HEK293T (cell line): Measurements from ENCODE around the gene GBP7.

Experiments used
- ARNT ChIP-seq: fragments of 450-650 bp; IDR thresholded peaks from 2 replicates; pipeline ENCODE4 v1.6.1; 2017; ENCODE audit warnings: mild to moderate bottlenecking
- BHLHE40 ChIP-seq: fragments of 450-650 bp; IDR thresholded peaks from 2 replicates; pipeline ENCODE4 v1.6.1; 2016; ENCODE audit warnings: mild to moderate bottlenecking, moderate library complexity, borderline replicate concordance
- FOXK2 ChIP-seq: fragments of 450-650 bp; IDR thresholded peaks from 2 replicates; pipeline ENCODE4 v1.6.1; 2016; ENCODE audit warnings: mild to moderate bottlenecking
- FOXM1 ChIP-seq: fragments of 450-650 bp; IDR thresholded peaks from 2 replicates; pipeline ENCODE4 v1.6.1; 2017; ENCODE audit warnings: mild to moderate bottlenecking, borderline replicate concordance
- HDGF ChIP-seq: fragments of 450-650 bp; IDR thresholded peaks from 2 replicates; pipeline ENCODE4 v1.6.1; 2017; ENCODE audit warnings: antibody characterized with exemption, borderline replicate concordance
- NFRKB ChIP-seq: fragments of 450-650 bp; IDR thresholded peaks from 2 replicates; pipeline ENCODE4 v1.6.1; 2016; ENCODE audit warnings: mild to moderate bottlenecking, moderate library complexity
- SP1 ChIP-seq: fragments of 450-650 bp; IDR thresholded peaks from 2 replicates; pipeline ENCODE4 v1.6.1; 2017
- TARDBP ChIP-seq: fragments of 450-650 bp; IDR thresholded peaks from 2 replicates; pipeline ENCODE4 v1.6.1; 2016

- TF ChIP-seq BHLHE40 (no peak), SP1 (no peak), NFRKB (no peak), FOXK2 (no peak), TARDBP (no peak), FOXM1 (no peak), ARNT (no peak), HDGF (no peak)
Observed at GRCh38 chr1:89087241-89087640, 88.6 kb downstream of the GBP7 start.
